ELF-1 (cell line): ENCODE data around the gene PCDHA3.
"Not testable (repeated sequence)": the region's sequence is repeated elsewhere in the genome, so short reads cannot be mapped to it uniquely, and the experiment has no call there.

Experiments
- DNase-seq: peaks from one replicate; pipeline ENCODE4 v3.0.0-alpha.2; 2016; ENCODE audit warnings: low read depth, low spot score

The PCDHA3 gene

DNA sequence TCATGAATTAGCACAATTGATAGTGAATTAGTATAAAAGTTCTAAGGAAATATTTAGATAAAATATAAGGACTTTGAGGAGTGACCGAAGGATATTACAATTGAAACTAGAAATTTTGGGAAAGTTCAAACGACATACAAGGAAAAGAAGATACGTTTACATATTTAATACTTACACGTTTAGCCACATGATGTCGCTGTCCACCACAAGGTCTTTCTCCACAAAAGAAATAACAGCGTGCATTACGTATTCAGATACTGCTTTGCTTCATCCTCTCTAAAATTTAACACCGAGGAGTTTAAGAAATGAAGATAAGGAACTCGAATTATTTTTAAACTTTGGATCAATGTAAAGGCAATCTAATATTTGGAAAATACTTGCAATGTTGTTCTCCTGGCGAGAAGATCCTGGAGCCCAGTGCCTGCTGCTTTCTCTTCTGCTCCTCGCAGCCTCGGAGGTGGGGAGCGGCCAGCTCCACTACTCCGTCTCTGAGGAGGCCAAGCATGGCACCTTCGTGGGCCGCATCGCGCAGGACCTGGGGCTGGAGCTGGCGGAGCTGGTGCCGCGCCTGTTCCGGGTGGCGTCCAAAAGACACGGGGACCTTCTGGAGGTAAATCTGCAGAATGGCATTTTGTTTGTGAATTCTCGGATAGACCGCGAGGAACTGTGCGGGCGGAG, at the start of gene PCDHA3:
PCDHA3 (plus strand) TSS at position 242 of the 678 bp plus-strand sequence.
- DNase-seq, result no peak

DNA sequence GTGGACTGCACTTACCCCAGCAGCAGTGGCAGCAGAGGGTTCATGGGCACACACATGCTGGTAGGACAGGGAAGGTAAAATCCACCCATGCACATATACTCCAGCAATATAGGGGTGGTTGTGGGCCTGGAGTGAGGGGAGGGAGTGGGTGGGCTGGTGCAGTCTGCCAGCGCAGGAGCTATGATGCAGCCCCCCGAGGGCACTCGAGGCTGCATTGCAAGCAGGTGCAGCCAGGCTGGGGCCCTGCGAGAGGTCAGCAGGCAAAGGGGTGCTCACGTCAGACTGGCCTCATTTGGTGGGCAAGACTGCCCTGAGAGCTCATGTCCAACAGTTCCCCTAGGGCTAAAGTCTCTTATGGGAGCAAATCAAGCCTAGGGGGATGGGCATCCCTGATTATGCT, 47.3 kb upstream of the PCDHA3 start:
- DNase-seq, result no peak

DNA sequence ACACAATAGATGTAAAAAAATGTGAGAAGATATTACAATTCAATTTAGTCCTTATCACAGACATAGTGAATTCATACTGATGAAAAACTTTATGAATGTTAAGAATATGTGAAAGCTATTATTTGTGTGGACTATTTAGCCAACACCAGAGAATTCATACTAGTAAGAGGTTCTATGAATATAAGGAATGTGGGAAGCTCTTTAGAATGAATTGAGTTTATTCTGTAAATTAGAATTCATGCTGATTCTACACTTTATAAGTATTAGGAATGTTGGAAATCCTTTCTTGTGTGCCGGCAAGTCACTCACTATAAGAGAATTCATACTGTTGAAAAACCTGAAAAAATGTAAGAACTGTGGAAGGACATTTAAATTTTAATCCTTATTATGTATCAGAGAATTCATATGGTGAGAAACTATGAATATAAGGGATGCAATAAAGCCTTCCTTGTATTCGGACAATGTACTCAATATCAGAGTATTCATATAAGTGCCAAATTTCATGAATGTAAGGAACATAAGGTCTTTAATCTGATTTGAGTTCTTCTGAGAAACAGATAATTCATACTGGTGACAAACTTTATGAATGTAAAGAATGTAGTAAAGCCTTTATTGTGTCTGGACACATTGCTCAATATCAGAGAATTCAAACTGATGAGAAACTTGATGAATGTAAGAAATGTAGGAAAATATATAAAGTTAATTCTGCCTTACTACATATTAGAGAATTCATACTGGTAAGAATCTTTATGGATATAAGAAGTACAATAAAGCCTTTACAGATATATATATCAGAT, 36.5 kb upstream of the PCDHA3 start:
- no peak for DNase-seq

DNA sequence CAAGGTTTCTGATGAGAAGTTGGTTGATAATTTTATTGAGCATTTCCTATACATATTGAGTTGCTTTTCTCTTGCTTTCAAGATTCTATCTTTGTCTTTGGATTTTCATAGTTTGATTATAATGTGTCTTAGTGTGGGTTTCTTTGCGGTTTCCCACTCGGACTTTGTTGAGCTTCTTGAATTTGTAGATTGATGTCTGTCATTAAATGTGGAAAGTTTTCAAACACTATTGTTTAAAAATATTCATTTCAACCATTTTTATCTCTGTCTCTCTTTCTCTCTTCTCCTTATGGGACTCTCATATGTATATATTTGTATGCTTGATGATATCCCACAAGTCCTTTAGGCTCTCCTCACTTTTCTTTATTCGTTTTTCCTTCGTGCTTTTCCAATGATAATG, 33.4 kb upstream of the PCDHA3 start:
- no peak for DNase-seq

DNA sequence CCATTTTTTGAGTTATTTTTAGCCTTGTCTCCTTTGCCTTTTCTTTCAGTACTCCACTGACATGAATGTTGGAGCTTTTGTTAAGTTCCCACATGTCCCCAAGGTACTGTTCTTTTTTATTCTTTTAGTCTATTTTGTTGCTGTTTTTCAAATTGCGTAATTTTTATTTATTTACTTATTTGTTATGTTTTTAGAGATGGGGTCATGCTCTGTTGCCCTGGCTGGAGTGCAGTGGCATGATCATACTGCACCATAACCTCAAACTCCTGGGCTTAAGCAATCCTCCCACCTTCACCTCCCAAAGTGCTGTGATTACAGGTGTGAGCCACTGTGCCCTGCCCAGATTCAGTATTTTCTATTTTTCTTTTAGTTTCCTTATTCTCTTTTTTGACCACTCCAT, 20.3 kb upstream of the PCDHA3 start:
- no peak for DNase-seq

DNA sequence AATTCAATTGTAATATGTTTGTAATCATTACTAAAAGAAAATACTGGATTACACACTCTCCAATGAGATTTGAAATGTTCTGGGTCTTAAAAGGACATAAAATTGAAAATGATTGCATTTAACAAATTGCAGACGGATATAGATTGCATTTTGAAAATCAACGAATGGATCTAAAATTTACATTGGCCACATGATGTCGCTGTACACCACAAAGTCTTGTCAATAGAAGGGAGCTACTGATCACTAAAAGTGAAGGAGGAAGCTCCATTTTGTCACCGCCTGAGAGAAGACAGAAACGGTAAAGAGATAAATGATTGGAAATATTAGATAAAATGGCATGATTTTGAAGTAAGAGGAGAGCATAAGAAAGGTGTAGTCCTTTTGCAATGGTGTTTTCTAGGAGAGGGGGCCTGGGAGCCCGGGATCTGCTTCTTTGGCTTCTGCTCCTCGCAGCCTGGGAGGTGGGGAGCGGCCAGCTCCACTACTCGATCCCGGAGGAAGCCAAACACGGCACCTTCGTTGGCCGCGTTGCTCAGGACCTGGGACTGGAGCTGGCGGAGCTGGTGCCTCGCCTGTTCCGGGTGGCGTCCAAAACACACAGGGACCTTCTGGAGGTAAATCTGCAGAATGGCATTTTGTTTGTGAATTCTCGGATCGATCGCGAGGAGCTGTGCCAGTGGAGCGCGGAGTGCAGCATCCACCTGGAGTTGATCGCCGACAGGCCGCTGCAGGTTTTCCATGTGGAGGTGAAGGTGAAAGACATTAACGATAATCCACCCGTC, 14.8 kb upstream of the PCDHA3 start, which contains the start of gene PCDHA1:
PCDHA1 (plus strand) TSS at position 236 of the 782 bp plus-strand sequence.
- DNase-seq, result no peak

DNA sequence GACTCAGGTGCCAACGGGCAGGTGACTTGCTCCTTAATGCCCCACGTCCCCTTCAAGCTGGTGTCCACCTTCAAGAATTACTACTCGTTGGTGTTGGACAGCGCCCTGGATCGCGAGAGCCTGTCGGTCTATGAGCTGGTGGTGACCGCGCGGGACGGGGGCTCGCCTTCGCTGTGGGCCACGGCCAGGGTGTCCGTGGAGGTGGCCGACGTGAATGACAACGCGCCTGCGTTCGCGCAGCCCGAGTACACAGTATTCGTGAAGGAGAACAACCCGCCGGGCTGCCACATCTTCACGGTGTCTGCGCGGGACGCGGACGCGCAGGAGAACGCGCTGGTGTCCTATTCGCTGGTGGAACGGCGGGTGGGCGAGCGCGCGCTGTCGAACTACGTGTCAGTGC, 13.4 kb upstream of the PCDHA3 start:
- not testable (repeated sequence) for DNase-seq

DNA sequence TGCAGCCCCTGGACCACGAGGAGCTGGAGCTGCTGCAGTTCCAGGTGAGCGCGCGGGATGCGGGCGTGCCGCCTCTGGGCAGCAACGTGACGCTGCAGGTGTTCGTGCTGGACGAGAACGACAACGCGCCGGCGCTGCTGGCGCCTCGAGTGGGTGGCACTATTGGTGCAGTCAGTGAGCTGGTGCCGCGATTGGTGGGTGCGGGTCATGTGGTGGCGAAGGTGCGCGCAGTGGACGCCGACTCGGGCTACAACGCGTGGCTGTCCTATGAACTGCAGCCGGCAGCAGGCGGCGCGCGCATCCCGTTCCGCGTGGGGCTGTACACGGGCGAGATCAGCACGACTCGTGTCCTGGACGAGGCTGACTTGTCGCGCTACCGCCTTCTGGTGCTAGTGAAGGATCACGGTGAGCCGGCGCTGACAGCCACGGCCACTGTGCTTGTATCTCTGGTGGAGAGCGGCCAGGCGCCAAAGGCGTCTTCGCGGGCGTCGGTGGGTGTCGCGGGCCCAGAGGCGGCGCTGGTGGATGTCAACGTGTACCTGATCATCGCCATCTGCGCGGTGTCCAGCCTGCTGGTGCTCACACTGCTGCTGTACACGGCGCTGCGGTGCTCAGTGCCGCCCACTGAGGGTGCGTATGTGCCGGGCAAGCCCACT, 12.9 kb upstream of the PCDHA3 start:
- not testable (repeated sequence) for DNase-seq

DNA sequence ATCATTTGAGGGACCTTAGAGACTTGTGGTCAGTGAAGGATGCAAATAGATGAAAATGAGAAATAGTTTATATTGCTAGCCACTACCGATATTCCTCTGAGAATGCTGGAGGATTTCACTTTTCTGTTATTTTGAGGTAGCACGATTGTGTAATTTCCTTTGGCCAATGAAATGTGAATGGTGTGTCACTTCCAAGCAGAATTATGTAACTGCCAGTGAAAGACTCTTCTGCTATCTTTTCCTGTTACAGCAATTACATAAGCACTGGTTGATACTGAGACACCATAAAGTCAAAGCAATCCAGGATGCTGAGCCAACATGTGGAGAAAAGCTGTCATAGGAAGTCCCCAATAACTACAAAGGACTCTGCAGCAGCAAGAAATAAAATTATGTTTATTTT, 9.8 kb upstream of the PCDHA3 start:
- DNase-seq, result no peak

DNA sequence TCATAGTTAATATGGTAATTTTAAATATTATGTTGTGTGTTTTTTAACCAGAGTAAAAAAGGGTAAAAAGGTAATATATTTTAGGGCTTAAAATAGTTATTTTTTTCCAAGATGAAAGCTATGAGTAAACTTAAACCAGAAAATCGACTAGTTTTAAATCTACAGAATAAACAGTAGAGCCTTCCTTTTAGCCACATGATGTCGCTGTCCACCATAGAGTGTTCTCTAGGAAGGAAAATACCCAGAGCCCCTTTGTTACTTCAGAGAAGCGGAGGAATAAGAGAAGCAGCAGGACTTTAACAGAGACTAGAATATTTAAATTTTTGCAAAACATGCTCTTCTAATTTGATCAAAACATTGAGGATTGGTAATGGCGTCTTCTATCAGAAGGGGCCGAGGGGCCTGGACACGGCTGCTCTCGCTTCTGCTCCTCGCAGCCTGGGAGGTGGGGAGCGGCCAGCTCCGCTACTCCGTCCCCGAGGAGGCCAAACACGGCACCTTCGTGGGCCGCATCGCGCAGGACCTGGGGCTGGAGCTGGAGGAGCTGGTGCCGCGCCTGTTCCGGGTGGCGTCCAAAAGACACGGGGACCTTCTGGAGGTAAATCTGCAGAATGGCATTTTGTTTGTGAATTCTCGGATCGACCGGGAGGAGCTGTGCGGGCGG, 6.1 kb upstream of the PCDHA3 start, which contains the start of gene PCDHA2:
PCDHA2 (plus strand) TSS at position 258 of the 664 bp plus-strand sequence.
- peak; percentile 28 for DNase-seq

DNA sequence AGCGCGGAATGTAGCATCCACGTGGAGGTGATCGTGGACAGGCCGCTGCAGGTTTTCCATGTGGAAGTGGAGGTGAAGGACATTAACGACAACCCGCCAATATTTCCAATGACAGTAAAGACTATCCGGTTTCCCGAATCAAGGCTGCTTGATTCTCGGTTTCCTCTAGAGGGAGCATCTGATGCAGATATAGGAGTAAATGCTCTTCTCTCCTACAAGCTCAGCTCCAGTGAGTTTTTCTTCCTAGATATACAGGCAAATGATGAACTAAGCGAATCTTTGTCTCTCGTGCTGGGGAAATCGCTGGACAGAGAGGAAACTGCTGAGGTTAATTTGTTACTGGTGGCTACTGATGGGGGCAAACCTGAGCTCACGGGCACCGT, 5.6 kb upstream of the PCDHA3 start:
- DNase-seq, result peak; percentile 18

DNA sequence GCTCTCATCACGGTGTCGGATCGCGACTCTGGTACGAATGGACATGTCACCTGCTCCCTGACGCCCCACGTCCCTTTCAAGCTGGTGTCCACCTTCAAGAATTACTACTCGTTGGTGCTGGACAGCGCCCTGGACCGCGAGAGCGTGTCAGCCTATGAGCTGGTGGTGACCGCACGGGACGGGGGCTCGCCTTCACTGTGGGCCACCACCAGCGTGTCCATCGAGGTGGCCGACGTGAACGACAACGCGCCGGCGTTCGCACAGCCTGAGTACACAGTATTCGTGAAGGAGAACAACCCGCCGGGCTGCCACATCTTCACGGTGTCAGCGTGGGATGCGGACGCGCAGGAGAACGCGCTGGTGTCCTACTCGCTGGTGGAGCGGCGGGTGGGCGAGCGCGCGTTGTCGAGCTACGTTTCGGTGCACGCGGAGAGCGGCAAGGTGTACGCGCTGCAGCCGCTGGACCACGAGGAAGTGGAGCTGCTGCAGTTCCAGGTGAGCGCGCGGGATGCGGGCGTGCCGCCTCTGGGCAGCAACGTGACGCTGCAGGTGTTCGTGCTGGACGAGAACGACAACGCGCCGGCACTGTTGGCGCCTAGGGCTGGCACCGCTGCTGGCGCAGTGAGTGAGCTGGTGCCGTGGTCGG, 4.7 kb upstream of the PCDHA3 start:
- DNase-seq, result not testable (repeated sequence)

DNA sequence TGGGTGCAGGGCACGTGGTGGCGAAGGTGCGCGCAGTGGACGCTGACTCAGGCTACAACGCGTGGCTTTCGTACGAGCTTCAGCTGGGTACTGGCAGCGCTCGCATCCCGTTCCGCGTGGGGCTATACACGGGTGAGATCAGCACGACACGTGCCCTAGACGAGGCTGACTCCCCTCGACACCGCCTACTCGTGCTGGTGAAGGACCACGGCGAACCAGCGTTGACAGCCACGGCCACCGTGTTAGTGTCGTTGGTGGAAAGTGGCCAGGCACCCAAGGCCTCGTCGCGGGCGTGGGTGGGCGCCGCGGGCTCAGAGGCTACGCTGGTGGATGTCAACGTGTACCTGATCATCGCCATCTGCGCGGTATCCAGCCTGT, 4.2 kb upstream of the PCDHA3 start:
- DNase-seq, result no peak

DNA sequence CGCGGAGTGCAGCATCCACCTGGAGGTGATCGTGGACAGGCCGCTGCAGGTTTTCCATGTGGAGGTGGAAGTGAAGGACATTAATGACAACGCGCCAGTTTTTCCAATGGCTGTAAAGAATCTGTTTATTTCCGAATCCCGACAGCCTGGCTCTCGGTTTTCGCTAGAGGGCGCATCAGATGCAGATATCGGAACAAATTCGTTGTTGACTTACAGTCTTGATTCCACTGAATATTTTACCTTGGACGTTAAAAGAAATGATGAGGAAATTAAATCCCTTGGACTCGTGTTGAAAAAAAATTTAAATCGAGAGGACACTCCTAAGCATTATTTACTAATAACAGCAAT, 611 bp downstream of the PCDHA3 start:
- no peak for DNase-seq

DNA sequence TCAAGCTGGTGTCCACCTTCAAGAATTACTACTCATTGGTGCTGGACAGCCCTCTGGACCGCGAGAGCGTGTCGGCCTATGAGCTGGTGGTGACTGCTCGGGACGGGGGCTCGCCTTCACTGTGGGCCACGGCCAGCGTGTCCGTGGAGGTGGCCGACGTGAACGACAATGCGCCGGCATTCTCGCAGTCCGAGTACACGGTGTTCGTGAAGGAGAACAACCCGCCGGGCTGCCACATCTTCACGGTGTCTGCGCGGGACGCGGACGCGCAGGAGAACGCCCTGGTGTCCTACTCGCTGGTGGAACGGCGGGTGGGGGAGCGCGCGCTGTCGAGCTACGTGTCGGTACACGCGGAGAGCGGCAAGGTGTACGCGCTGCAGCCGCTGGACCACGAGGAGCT, 1.5 kb downstream of the PCDHA3 start:
- not testable (repeated sequence) for DNase-seq

DNA sequence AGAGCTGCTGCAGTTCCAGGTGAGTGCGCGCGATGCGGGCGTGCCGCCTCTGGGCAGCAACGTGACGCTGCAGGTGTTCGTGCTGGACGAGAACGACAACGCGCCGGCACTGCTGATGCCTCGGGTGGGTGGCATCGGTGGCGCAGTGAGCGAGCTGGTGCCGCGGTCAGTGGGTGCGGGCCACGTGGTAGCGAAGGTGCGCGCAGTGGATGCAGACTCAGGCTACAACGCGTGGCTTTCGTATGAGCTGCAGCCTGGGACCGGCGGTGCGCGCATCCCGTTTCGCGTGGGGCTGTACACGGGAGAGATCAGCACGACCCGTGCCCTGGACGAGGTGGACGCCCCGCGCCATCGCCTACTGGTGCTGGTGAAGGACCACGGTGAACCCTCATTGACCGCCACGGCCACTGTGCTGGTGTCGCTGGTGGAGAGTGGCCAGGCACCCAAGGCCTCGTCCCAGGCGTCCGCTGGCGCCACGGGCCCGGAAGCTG, 2.0 kb downstream of the PCDHA3 start:
- DNase-seq, result no peak

DNA sequence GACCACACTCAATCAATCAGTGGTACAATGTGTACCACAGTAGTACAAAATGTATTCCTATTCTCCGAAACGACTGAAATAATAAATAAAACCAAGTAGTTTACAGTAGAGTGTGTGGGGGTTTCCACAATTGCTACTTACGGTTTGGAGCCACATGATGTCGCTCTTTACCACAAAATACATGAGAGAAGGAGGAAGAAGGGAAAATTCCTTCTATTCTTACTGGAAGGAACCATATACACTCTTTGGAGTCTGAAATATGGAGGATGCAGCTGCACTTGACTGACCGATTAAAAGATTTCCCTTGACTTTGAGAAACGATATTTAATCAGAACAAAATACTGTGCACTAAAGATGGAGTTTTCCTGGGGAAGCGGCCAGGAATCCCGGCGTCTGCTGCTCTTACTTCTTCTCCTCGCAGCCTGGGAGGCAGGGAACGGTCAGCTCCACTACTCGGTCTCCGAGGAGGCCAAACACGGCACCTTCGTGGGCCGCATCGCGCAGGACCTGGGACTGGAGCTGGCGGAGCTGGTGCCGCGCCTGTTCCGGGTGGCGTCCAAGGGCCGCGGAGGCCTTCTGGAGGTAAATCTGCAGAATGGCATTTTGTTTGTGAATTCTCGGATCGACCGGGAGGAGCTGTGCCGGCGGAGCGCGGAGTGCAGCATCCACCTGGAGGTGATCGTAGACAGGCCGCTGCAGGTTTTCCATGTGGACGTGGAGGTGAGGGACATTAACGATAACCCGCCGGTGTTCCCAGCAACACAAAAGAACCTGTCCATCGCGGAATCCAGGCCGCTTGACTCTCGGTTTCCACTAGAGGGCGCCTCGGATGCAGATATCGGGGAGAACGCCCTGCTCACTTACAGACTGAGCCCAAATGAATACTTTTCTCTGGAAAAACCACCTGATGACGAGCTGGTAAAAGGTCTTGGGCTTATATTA, 6.2 kb downstream of the PCDHA3 start, which contains the start of gene PCDHA4:
PCDHA4 (plus strand) TSS at position 235 of the 942 bp plus-strand sequence.
- peak; percentile 85 for DNase-seq

DNA sequence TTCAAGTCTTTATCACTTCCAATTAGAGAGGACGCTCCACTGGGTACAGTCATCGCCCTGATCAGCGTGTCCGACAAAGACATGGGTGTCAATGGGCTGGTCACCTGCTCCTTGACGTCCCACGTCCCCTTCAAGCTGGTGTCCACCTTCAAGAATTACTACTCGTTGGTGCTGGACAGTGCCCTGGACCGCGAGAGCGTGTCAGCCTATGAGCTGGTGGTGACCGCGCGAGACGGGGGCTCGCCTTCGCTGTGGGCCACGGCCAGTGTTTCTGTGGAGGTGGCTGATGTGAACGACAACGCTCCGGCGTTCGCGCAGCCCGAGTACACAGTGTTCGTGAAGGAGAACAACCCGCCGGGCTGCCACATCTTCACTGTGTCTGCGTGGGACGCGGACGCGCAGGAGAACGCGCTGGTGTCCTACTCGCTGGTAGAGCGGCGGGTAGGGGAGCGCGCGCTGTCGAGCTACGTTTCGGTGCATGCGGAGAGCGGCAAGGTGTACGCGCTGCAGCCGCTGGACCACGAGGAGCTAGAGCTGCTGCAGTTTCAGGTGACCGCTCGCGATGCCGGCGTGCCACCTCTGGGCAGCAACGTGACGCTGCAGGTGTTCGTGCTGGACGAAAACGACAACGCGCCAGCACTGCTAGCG, 7.5 kb downstream of the PCDHA3 start:
- DNase-seq, result not testable (repeated sequence)

DNA sequence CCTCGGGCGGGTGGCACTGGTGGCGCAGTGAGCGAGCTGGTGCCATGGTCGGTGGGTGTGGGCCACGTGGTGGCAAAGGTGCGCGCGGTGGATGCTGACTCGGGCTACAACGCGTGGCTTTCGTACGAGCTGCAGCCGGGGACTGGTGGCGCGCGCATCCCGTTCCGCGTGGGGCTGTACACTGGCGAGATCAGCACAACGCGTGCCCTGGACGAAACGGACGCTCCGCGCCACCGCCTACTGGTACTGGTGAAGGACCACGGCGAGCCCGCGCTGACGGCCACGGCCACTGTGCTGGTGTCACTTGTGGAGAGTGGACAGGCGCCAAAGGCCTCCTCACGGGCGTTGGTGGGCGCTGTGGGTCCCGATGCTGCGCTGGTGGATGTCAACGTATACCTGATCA, 8.0 kb downstream of the PCDHA3 start:
- no peak for DNase-seq
